GM18870 (cell line): ENCODE results near the gene CLTB.
"Not testable (repeated sequence)": the region's sequence is repeated elsewhere in the genome, so short reads cannot be mapped to it uniquely, and the experiment has no call there.

Source experiments
- ATAC-seq: cut with Tn5 transposase; IDR thresholded peaks from one replicate; pipeline ENCODE4 v1.9.1; 2021; ENCODE audit warnings: moderate library complexity; ENCODE audit not compliant: unreplicated experiment

Gene CLTB

GRCh38 chr5:176415952-176416924 is at the start of gene CLTB:
Gene CLTB, minus strand, starts transcription at chr5:176416539. Its CDS starts 176 bp downstream, at chr5:176416363.
- ATAC-seq: peak; percentile 53

- ATAC-seq: no peak
Measured at GRCh38 chr5:176463113-176463764, 46.9 kb upstream of the CLTB start.

GRCh38 chr5:176461349-176461748 is 45.0 kb upstream of the CLTB start:
- no peak for ATAC-seq

GRCh38 chr5:176458904-176459561 is 42.7 kb upstream of the CLTB start:
- no peak for ATAC-seq

- ATAC-seq: no peak
Measured at GRCh38 chr5:176454724-176455394, 38.5 kb upstream of the CLTB start.

- no peak for ATAC-seq
Measured at GRCh38 chr5:176450077-176450476, 33.7 kb upstream of the CLTB start.

GRCh38 chr5:176447978-176448608 is 31.8 kb upstream of the CLTB start, which contains the start of gene FAF2:
Gene FAF2, plus strand, starts transcription at chr5:176448385. Its CDS starts 23 bp downstream, at chr5:176448408.
- ATAC-seq: peak; percentile 94

GRCh38 chr5:176447591-176447977 is 31.2 kb upstream of the CLTB start:
- peak; percentile 25 for ATAC-seq

GRCh38 chr5:176446884-176447590 is 30.7 kb upstream of the CLTB start:
- ATAC-seq: no peak

- ATAC-seq: no peak
Measured at GRCh38 chr5:176446028-176446665, 29.8 kb upstream of the CLTB start.

- no peak for ATAC-seq
Measured at GRCh38 chr5:176444742-176445141, 28.4 kb upstream of the CLTB start.

- ATAC-seq: not testable (repeated sequence)
Measured at GRCh38 chr5:176442911-176443310, 26.6 kb upstream of the CLTB start.

- no peak for ATAC-seq
Measured at GRCh38 chr5:176441921-176442323, 25.6 kb upstream of the CLTB start.

- no peak for ATAC-seq
Measured at GRCh38 chr5:176440927-176441706, 24.8 kb upstream of the CLTB start.

GRCh38 chr5:176438959-176439757 is 22.8 kb upstream of the CLTB start:
- ATAC-seq: no peak

- ATAC-seq: no peak
Measured at GRCh38 chr5:176436656-176437055, 20.3 kb upstream of the CLTB start.

GRCh38 chr5:176432707-176433106 is 16.4 kb upstream of the CLTB start:
- no peak for ATAC-seq

- ATAC-seq: no peak
Measured at GRCh38 chr5:176429972-176430371, 13.6 kb upstream of the CLTB start.
